ENCODE results near the gene DLEC1. TPM values are rescaled to one million over a fixed set of nuclear protein-coding genes. Genes with fewer than 3 reads are reported as not detected.

Gene DLEC1
- total RNA-seq, 1 experiment from 2014 or later: not detected

DNA sequence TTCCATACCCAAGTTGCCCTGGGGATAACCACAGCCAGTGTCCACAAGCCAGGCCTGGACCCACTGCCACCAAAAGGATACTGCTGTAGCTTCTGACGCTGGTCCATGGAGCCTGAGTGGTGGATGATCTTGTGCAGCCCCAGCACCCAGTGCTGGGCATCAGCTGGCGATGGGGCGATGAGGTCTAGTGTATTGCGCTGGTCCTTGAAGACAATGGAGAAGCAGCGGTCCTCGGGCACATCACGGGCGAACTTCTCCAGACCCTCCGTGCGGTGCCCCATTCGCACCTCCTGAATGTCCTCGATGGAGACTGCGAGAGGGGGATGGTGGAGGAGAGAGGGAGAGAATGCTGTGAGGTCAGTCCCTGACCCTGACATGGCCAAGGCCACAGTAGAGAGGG lies 22.6 kb upstream of the DLEC1 start:
- no peaks in the 10 kb centered on the region for H3K4me1 ChIP-seq (ENCODE audit: control insufficient read depth, insufficient read depth, low read length)
- H3K27me3 ChIP-seq (ENCODE audit: control insufficient read depth, insufficient read depth, low read length): no peaks in the 10 kb centered on the region
- POLR2A ChIA-PET: no interaction called here
- no peaks in the 10 kb centered on the region for H3K36me3 ChIP-seq (ENCODE audit: control insufficient read depth, insufficient read depth, low read length)
- in situ Hi-C loops (cut with HindIII; ENCODE audit: low pct_unique_long_range_greater_than_20kb, low sequenced_read_pairs): no loop called here
- CTCF ChIA-PET: no interaction called here
- no peaks in the 10 kb centered on the region for H3K9me3 ChIP-seq (ENCODE audit: control insufficient read depth, insufficient read depth, low read depth, low read length)
- H3K4me3 ChIP-seq (ENCODE audit: low read depth in 2 of 2, low read length in 2 of 2): no peak overlapping the region
- intact Hi-C loops (cut with micrococcal nuclease; ENCODE audit: unreplicated experiment): no loop called here
- BruUV-seq (replicated peaks): no TSS peak
- ATAC-seq (no peak), DNase-seq (ENCODE audit: low read depth, low spot score) (no peak)
- TF ChIP-seq TCF7L2 (IDR thresholded peaks at IDR 0.05; ENCODE audit: low read depth, low read length): no peak
- no peak for TF ChIP-seq CTCF (IDR thresholded peaks at IDR 0.05)
- TF ChIP-seq POLR2AphosphoS5 (IDR thresholded peaks at IDR 0.05; ENCODE audit: low read depth, low read length): no peak
- no peak for TF ChIP-seq SIN3A (IDR thresholded peaks at IDR 0.05; ENCODE audit: borderline replicate concordance, insufficient read depth, low read depth, low read length)
- TF ChIP-seq REST (IDR thresholded peaks at IDR 0.05; ENCODE audit: insufficient read depth in 1 of 2, low read depth in 2 of 2, low read length in 1 of 2): no peak
- no peak overlapping the region for H3K27ac ChIP-seq (ENCODE audit: low read length)

GRCh38 chr3:38016847-38017444 lies 22.1 kb upstream of the DLEC1 start:
- H3K36me3 ChIP-seq (ENCODE audit: control insufficient read depth, insufficient read depth, low read length): no peaks in the 10 kb centered on the region
- intact Hi-C loops (cut with micrococcal nuclease; ENCODE audit: unreplicated experiment): no loop called here
- in situ Hi-C loops (cut with HindIII; ENCODE audit: low pct_unique_long_range_greater_than_20kb, low sequenced_read_pairs): no loop called here
- CTCF ChIA-PET: no interaction called here
- no peaks in the 10 kb centered on the region for H3K4me1 ChIP-seq (ENCODE audit: control insufficient read depth, insufficient read depth, low read length)
- POLR2A ChIA-PET: no interaction called here
- DNase-seq (ENCODE audit: low read depth, low spot score): no peak
- H3K9me3 ChIP-seq (ENCODE audit: control insufficient read depth, insufficient read depth, low read depth, low read length): no peaks in the 10 kb centered on the region
- no peaks in the 10 kb centered on the region for H3K27me3 ChIP-seq (ENCODE audit: control insufficient read depth, insufficient read depth, low read length)
- no TSS peak for BruUV-seq (replicated peaks)
- ATAC-seq: no peak
- no peak overlapping the region for H3K27ac ChIP-seq (ENCODE audit: low read length)
- TF ChIP-seq TCF7L2 (IDR thresholded peaks at IDR 0.05; ENCODE audit: low read depth, low read length) (no peak), SIN3A (IDR thresholded peaks at IDR 0.05; ENCODE audit: borderline replicate concordance, insufficient read depth, low read depth, low read length) (no peak), REST (IDR thresholded peaks at IDR 0.05; ENCODE audit: insufficient read depth in 1 of 2, low read depth in 2 of 2, low read length in 1 of 2) (no peak), POLR2AphosphoS5 (IDR thresholded peaks at IDR 0.05; ENCODE audit: low read depth, low read length) (no peak), CTCF (IDR thresholded peaks at IDR 0.05) (no peak)
- no peak overlapping the region for H3K4me3 ChIP-seq (ENCODE audit: low read depth in 2 of 2, low read length in 2 of 2)
